HEK293 (cell line): Measurements from ENCODE around the gene STPG3.

Experiments used
- CTCF ChIP-seq: fragments of 450-650 bp; formaldehyde crosslinking; IDR thresholded peaks from 2 replicates; pipeline ENCODE4 v1.5.1; 2016; ENCODE audit warnings: missing biosample characterization, missing genetic modification characterization
- ZBTB44 ChIP-seq: fragments of 450-650 bp; IDR thresholded peaks from 2 replicates; pipeline ENCODE4 v1.5.1; 2018; ENCODE audit warnings: missing biosample characterization, mild to moderate bottlenecking, missing genetic modification characterization
- ZNF843 ChIP-seq: fragments of 450-650 bp; formaldehyde crosslinking; IDR thresholded peaks from 2 replicates; pipeline ENCODE4 v1.5.1; 2016; ENCODE audit warnings: missing biosample characterization, missing genetic modification characterization
- TF ChIP-seq, protein P1 (sequence below): fragments of 450-650 bp; formaldehyde crosslinking; IDR thresholded peaks from 2 replicates; pipeline ENCODE4 v1.5.1; 2017; ENCODE audit warnings: missing biosample characterization, mild to moderate bottlenecking, missing genetic modification characterization, moderate library complexity
- TF ChIP-seq, protein P2 (sequence below): fragments of 450-650 bp; formaldehyde crosslinking; IDR thresholded peaks from 2 replicates; pipeline ENCODE4 v1.5.1; 2016; ENCODE audit warnings: missing biosample characterization, missing genetic modification characterization

- TF ChIP-seq, protein P1, sequence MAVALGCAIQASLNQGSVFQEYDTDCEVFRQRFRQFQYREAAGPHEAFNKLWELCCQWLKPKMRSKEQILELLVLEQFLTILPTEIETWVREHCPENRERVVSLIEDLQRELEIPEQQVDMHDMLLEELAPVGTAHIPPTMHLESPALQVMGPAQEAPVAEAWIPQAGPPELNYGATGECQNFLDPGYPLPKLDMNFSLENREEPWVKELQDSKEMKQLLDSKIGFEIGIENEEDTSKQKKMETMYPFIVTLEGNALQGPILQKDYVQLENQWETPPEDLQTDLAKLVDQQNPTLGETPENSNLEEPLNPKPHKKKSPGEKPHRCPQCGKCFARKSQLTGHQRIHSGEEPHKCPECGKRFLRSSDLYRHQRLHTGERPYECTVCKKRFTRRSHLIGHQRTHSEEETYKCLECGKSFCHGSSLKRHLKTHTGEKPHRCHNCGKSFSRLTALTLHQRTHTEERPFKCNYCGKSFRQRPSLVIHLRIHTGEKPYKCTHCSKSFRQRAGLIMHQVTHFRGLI (tag by site-specific recombination), result no peak
- TF ChIP-seq, protein P2, sequence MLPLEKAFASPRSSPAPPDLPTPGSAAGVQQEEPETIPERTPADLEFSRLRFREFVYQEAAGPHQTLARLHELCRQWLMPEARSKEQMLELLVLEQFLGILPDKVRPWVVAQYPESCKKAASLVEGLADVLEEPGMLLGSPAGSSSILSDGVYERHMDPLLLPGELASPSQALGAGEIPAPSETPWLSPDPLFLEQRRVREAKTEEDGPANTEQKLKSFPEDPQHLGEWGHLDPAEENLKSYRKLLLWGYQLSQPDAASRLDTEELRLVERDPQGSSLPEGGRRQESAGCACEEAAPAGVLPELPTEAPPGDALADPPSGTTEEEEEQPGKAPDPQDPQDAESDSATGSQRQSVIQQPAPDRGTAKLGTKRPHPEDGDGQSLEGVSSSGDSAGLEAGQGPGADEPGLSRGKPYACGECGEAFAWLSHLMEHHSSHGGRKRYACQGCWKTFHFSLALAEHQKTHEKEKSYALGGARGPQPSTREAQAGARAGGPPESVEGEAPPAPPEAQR (tag by site-specific recombination), result no peak
- TF ChIP-seq CTCF (tag by site-specific recombination), result no peak
- TF ChIP-seq ZNF843 (tag by site-specific recombination), result no peak
- no peak for TF ChIP-seq ZBTB44 (tag by site-specific recombination)
These were observed 30.0 kb upstream of the STPG3 start for GRCh38 chr9:137221095-137221505.
